Measurements from ENCODE around the gene GLRX. TPM values are rescaled to one million over a fixed set of nuclear protein-coding genes. Genes with fewer than 3 reads are reported as not detected.
"Not testable (repeated sequence)": the region's sequence is repeated elsewhere in the genome, so short reads cannot be mapped to it uniquely, and the experiment has no call there.

GLRX gene
- polyA plus RNA-seq, 3 donors from 2014 or later: 261 to 295 (median 263) TPM

DNA sequence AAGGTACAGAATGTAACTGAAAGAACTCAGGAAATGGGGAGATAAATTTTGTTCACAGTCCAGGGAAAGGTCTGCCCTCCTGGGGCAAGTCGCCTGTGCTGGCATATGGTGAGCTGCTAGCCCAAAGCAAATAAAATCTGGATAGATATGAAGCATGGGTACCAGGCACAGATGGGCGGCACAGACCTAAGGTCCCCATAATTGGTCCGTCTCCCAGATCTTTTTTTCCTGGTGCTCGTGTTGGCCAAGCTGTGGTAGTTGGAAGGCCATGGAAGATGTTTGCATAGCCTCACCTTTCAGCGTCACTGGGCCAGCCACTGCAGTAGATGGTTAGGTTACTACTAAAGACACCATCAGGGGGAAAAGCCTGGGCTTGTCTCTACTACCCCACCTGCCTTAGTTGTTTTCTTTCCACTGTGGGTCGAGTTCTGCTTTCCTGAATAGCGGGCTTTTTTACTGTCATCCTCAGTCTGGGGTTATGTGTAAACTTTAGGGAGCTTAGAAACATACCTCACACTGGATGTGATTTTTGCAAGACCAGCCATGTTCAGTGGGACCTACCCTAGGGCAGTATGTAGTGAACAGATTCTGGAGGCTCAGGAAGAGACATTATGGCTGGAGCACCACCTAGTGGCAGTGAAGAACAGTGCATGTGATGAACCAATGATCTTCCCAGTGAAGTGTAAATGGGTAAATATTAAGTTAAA, 24.2 kb upstream of the GLRX start:
- no peaks in the 10 kb centered on the region for H3K36me3 Mint-ChIP-seq
- peak; percentile 61 to 72 (median 64) for DNase-seq
- H3K4me1 Mint-ChIP-seq: peaks cover 10 to 15% of the 10 kb centered on the region in 2 donors
- H3K9me3 Mint-ChIP-seq: peaks cover 0 to 2% (median 0%) of the 10 kb centered on the region in 6 donors
- H3K4me3 Mint-ChIP-seq: no peak overlapping the region
- H3K27ac Mint-ChIP-seq: peak overlapping the region in 1 of 6 donors; percentile 33
- H3K27me3 Mint-ChIP-seq (ENCODE audit: low read depth in 3 of 3): peaks cover 0 to 4% (median 3%) of the 10 kb centered on the region in 3 donors

DNA sequence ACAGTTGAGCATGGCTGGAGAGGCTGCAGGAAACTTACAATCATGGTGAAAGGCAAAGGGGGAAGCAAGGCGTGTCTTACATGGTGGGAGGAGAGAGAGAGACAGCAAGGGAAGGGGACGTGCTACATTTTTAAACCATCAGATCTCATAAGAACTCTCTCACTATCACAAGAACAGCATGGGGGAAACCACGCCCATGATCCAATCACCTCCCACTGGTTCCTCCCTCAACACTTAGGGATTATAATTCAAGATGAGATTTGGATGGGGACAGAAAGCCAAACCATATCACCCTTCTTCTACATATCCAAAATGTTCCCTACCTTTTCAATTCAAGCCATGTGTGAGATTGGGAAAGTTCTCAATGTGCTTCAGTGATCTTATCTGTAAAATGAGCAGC, 22.9 kb upstream of the GLRX start:
- Mint-ChIP-seq H3K4me3 (no peak overlapping the region), H3K4me1 (peaks cover 10 to 15% of the 10 kb centered on the region in 2 donors), H3K9me3 (no peaks in the 10 kb centered on the region), H3K27me3 (ENCODE audit: low read depth in 3 of 3) (peaks cover 0 to 4% (median 3%) of the 10 kb centered on the region in 3 donors), H3K27ac (peak overlapping the region in 1 of 6 donors; percentile 61), H3K36me3 (no peaks in the 10 kb centered on the region)
- no peak for DNase-seq

- peaks cover 10 to 15% of the 10 kb centered on the region in 2 donors for H3K4me1 Mint-ChIP-seq
- no peak for DNase-seq
- no peak overlapping the region for H3K4me3 Mint-ChIP-seq
- H3K36me3 Mint-ChIP-seq: no peaks in the 10 kb centered on the region
- peak overlapping the region in 4 of 6 donors; percentile 63 to 83 (median 78) for H3K27ac Mint-ChIP-seq
- H3K27me3 Mint-ChIP-seq (ENCODE audit: low read depth in 3 of 3): peaks cover 0 to 4% (median 3%) of the 10 kb centered on the region in 3 donors
- no peaks in the 10 kb centered on the region for H3K9me3 Mint-ChIP-seq
Measured at GRCh38 chr5:95843733-95844223, 21.3 kb upstream of the GLRX start.

DNA sequence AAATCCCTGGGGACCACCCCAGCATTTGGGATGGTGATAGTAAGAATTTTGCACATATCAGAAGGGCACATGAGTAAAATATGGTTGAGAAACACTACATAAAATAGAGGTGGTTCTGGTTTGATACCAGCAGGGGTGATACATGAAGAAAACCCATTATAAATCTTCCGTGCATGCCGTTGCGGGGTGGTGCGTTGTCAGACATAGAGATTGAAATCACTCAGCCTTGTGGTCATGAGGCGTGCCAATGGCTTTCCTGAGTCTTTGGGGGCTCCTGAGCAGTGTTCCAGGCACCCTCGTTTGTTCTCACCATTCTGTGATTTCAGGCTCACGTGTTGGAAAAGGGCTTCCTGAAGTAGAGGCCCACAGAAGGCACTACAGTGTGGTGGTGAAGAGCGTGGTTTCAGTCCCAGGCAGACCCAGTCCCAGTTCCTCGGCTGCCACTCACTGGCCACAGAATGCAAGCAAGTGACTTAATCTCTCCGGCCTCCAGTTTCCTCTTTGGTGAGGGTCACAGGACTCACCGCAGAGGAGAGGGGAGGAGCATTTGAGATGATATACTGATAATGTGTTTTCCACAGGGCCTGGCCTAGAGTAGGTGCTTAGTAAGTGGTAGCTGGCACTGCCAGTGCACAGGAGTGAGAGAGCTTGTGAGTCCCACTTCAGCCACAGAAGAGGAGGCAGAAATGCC, 20.5 kb upstream of the GLRX start:
- Mint-ChIP-seq H3K9me3 (no peaks in the 10 kb centered on the region), H3K4me1 (peaks cover 10 to 15% of the 10 kb centered on the region in 2 donors), H3K27ac (peak overlapping the region; percentile 63 to 89 (median 81)), H3K36me3 (no peaks in the 10 kb centered on the region), H3K27me3 (ENCODE audit: low read depth in 3 of 3) (peaks cover 0 to 4% (median 3%) of the 10 kb centered on the region in 3 donors), H3K4me3 (peak overlapping the region; percentile 49 to 80 (median 74))
- peak; percentile 58 to 64 (median 59) for DNase-seq

GRCh38 chr5:95841914-95842812, 19.6 kb upstream of the GLRX start:
- Mint-ChIP-seq H3K27ac (peak overlapping the region in 4 of 6 donors; percentile 63 to 89 (median 84)), H3K9me3 (no peaks in the 10 kb centered on the region), H3K4me1 (peaks cover 14 to 15% of the 10 kb centered on the region in 2 donors), H3K36me3 (no peaks in the 10 kb centered on the region), H3K4me3 (peak overlapping the region in 3 of 5 donors; percentile 74 to 80 (median 74)), H3K27me3 (ENCODE audit: low read depth in 3 of 3) (peaks cover 0 to 4% (median 3%) of the 10 kb centered on the region in 3 donors)
- no peak for DNase-seq

DNA sequence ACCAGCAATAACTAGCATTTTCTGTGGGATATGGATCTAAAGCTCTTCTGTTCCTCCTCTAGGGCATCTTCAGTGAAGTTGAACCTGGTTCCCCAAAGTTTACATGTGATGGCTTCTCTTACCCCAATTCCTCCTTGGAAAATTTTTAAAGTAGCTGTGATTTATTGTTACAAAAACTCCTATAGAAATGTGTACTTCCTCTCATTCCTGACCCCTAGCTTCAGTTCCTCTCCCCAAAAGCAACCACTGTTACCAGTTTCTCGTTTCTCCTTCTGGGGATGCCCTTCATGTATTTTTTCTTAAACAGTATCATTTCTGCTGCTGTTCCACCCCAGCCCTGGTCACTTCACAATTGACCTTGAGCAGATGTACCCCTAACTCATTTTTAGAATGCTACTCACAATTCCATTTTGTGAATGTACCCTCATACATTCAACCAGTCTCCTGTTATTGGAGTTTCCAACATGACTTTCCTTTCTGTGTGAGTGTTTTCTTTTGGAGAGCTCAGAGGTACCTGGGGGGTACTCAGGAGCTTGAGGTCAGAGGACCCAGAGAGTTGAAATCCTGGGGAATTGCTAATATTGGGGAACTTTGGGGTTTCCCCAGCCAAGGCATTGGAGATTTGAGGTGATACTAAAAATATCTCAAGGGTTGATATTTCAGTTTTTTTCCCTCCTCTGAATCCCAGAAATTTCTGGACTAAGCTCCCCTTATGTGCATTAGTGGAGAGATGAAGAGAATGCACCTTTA, 18.6 kb upstream of the GLRX start:
- peaks cover 0 to 4% (median 3%) of the 10 kb centered on the region in 3 donors for H3K27me3 Mint-ChIP-seq (ENCODE audit: low read depth in 3 of 3)

DNA sequence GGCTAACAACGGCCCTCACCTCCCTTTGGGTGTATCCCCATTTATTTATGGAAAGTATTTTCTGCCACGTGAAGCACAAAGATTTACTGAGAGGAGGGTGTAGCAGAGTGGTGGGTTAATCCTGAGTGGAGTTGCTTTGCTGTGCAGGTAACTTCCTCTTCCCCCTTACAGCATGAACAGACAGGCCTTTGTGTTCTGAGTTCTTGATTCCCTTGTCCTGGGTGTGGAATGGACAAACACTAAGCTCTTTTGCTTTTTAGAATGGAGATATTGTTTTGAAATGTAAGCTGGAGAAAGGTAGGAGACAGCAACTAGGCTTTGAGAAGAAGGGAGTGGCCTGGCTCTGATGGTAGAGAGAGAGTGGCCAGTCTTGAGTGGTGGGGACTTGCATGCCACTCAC, 17.1 kb upstream of the GLRX start:
- no peaks in the 10 kb centered on the region for H3K9me3 Mint-ChIP-seq
- DNase-seq: no peak
- H3K27ac Mint-ChIP-seq: no peak overlapping the region
- H3K36me3 Mint-ChIP-seq: no peaks in the 10 kb centered on the region
- H3K4me3 Mint-ChIP-seq: no peak overlapping the region
- H3K27me3 Mint-ChIP-seq (ENCODE audit: low read depth in 3 of 3): peaks cover 0 to 4% (median 3%) of the 10 kb centered on the region in 3 donors
- peaks cover 34 to 38% of the 10 kb centered on the region in 2 donors for H3K4me1 Mint-ChIP-seq

More for the DNA sequence above, 18.6 kb upstream of the GLRX start:
- Mint-ChIP-seq H3K27ac (peak overlapping the region in 1 of 6 donors; percentile 42), H3K36me3 (no peaks in the 10 kb centered on the region), H3K4me3 (no peak overlapping the region), H3K4me1 (peaks cover 21 to 24% of the 10 kb centered on the region in 2 donors), H3K9me3 (no peaks in the 10 kb centered on the region)
- no peak for DNase-seq

GRCh38 chr5:95838556-95838955, 16.0 kb upstream of the GLRX start:
- peaks cover 0 to 5% (median 5%) of the 10 kb centered on the region in 3 donors for H3K27me3 Mint-ChIP-seq (ENCODE audit: low read depth in 3 of 3)
- H3K4me3 Mint-ChIP-seq: no peak overlapping the region
- no peaks in the 10 kb centered on the region for H3K9me3 Mint-ChIP-seq
- no peak for DNase-seq
- H3K27ac Mint-ChIP-seq: no peak overlapping the region
- H3K4me1 Mint-ChIP-seq: peaks cover 45 to 49% of the 10 kb centered on the region in 2 donors
- H3K36me3 Mint-ChIP-seq: no peaks in the 10 kb centered on the region

- Mint-ChIP-seq H3K36me3 (no peaks in the 10 kb centered on the region), H3K4me3 (no peak overlapping the region), H3K27me3 (ENCODE audit: low read depth in 3 of 3) (peaks cover 0 to 5% (median 1%) of the 10 kb centered on the region in 3 donors), H3K4me1 (peaks cover 41 to 49% of the 10 kb centered on the region in 2 donors), H3K27ac (peak overlapping the region in 1 of 6 donors; percentile 4), H3K9me3 (peaks cover 0 to 1% (median 0%) of the 10 kb centered on the region in 6 donors)
- DNase-seq: no peak
Measured at GRCh38 chr5:95838001-95838520, 15.5 kb upstream of the GLRX start.

DNA sequence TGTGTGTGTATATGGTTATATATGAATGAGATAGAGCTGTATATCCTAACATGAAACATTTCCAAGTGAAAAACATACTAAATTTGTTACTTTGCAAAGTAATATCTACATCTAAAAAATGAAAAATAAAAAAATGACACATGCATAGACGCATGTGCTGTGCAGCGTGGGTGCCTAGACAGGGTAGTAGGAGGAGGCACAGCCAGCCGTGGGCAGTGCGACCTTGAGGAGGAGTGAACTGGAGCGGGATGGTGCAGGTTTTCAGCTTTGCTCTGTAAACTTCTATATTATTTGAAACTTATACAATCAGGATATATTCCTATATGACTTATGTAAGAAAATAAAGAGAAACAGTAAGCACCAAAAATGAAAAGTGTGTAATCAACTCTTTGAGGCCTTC, 15.0 kb upstream of the GLRX start:
- peaks cover 37 to 49% of the 10 kb centered on the region in 2 donors for H3K4me1 Mint-ChIP-seq
- no peaks in the 10 kb centered on the region for H3K36me3 Mint-ChIP-seq
- H3K4me3 Mint-ChIP-seq: no peak overlapping the region

DNA sequence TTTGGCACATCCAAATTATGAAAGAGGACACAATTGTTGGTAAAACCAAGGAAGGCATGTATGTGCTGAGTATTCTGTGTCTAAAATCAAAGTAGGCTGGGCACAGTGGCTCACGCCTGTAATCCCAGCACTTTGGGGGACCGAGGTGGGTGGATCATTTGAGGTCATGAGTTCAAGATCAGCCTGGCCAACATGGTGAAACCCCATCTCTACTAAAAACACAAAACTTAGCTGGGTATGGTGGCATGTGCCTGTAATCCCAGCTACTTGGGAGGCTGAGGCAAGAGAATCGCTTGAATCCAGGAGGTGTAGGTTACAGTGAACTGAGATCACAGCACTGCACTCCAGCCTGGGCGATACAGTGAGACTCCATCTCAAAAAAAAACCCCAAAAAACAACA, 14.4 kb upstream of the GLRX start:
- not testable (repeated sequence) for H3K27me3 Mint-ChIP-seq (ENCODE audit: low read depth in 3 of 3); H3K36me3 Mint-ChIP-seq; H3K9me3 Mint-ChIP-seq; DNase-seq
- Mint-ChIP-seq H3K4me1 (peaks cover 37 to 50% of the 10 kb centered on the region in 2 donors), H3K4me3 (peak overlapping the region in 3 of 5 donors; percentile 31 to 56 (median 34)), H3K27ac (peak overlapping the region in 5 of 6 donors; percentile 46 to 94 (median 85))

More for the DNA sequence above, 15.0 kb upstream of the GLRX start:
- H3K27ac Mint-ChIP-seq: peak overlapping the region in 1 of 6 donors; percentile 4
- H3K9me3 Mint-ChIP-seq: peaks cover 0 to 2% (median 0%) of the 10 kb centered on the region in 6 donors
- peaks cover 0 to 3% (median 1%) of the 10 kb centered on the region in 3 donors for H3K27me3 Mint-ChIP-seq (ENCODE audit: low read depth in 3 of 3)
- no peak for DNase-seq

DNA sequence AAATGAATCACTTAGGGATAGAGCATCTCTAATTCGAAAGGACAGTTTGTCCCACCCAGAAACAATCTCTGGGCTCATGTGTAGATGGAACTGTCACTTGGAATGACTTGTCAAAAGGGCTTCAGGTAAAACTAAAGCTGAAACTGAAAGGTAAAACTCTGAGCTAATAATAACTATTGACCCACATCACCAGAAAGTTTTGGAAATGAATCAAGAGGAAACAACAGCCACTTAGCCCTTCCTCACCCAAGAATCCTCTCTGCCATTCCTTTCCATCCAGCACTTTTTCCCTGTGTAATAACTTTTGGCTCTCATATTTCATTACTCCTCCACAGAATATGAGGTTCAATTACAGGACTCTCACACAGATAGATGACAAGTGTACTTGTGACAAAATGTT, 14.0 kb upstream of the GLRX start:
- no peak for DNase-seq
- H3K36me3 Mint-ChIP-seq: no peaks in the 10 kb centered on the region
- peak overlapping the region in 4 of 5 donors; percentile 34 to 90 (median 86) for H3K4me3 Mint-ChIP-seq
- peaks cover 0 to 2% (median 0%) of the 10 kb centered on the region in 6 donors for H3K9me3 Mint-ChIP-seq
- peaks cover 37 to 54% of the 10 kb centered on the region in 2 donors for H3K4me1 Mint-ChIP-seq
- H3K27ac Mint-ChIP-seq: peak overlapping the region; percentile 46 to 94 (median 89)
- H3K27me3 Mint-ChIP-seq (ENCODE audit: low read depth in 3 of 3): peaks cover 0 to 3% (median 1%) of the 10 kb centered on the region in 3 donors

Measured in immature natural killer cell (primary cell).